22Rv1 (cell line): ENCODE results near the gene SGO2.

Experiments
- ZFX ChIP-seq: fragments of 450-650 bp; IDR thresholded peaks from 2 replicates; pipeline ENCODE4 v1.6.1; 2017; ENCODE audit warnings: antibody characterized with exemption, borderline replicate concordance
- TF ChIP-seq, protein P1 (sequence below): fragments of 450-650 bp; IDR thresholded peaks from 2 replicates; pipeline ENCODE4 v1.5.1; 2017; ENCODE audit warnings: mild to moderate bottlenecking

DNA sequence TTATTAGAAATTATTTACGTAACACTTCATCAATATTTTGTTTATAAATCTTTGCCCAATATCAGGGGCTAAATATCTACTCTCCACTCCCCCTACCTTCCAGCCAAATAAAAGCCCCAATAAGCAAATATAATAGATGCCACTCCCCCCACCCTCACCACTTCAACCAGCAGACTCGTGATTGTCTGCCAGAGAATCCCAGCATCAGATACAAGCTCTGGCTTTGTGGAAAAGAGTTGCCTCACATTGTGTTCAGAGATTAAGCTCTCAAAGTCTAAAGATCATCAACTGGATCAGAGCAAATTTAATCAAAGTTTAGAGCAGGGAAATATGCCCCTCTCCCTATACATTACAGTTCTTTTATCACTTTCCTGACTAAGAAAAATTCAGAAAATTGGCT is 99.3 kb downstream of the SGO2 start:
- TF ChIP-seq, protein P1, sequence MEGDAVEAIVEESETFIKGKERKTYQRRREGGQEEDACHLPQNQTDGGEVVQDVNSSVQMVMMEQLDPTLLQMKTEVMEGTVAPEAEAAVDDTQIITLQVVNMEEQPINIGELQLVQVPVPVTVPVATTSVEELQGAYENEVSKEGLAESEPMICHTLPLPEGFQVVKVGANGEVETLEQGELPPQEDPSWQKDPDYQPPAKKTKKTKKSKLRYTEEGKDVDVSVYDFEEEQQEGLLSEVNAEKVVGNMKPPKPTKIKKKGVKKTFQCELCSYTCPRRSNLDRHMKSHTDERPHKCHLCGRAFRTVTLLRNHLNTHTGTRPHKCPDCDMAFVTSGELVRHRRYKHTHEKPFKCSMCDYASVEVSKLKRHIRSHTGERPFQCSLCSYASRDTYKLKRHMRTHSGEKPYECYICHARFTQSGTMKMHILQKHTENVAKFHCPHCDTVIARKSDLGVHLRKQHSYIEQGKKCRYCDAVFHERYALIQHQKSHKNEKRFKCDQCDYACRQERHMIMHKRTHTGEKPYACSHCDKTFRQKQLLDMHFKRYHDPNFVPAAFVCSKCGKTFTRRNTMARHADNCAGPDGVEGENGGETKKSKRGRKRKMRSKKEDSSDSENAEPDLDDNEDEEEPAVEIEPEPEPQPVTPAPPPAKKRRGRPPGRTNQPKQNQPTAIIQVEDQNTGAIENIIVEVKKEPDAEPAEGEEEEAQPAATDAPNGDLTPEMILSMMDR: no peak
- no peak for TF ChIP-seq ZFX
